Measurements from ENCODE around the gene LARGE2. TPM values are rescaled to one million over a fixed set of nuclear protein-coding genes. Genes with fewer than 3 reads are reported as not detected.

Gene LARGE2
- total RNA-seq, 1 experiment from 2014 or later, result 108 TPM

DNA sequence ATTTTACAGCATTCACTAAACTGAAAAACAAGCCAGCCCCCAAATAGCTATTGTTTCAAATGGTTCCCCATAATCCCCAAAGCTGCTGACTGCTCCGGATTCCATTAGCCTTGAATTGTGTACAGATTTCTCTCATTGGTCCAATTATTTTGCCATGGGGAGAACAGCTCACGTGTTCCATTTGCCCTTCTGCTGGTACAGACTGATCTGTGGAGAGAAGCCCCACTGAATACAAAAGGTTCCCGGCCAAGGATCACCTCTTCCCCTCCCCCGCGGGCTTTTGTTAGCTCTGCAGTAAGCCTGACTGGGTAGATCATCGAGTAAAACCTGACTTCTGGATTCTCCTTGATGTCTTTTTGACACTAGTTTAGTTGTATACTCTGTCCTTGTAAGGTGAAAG, 46.1 kb upstream of the LARGE2 start:
- no peak for DNase-seq
- Mint-ChIP-seq H3K4me1 (peaks cover 25 to 26% of the 10 kb centered on the region in 2 experiments), H3K36me3 (ENCODE audit: insufficient read depth in 1 of 3, low read depth in 3 of 3) (peaks cover 1 to 22% (median 5%) of the 10 kb centered on the region in 3 experiments; a peak in 6 of 7 replicates), H3K27ac (peak overlapping the region in 1 of 3 experiments; percentile 71; a peak in 3 of 7 replicates), H3K27me3 (ENCODE audit: low read depth) (no peaks in the 10 kb centered on the region), H3K4me3 (no peak overlapping the region), H3K9me3 (no peaks in the 10 kb centered on the region)
- no peak overlapping the region for H3K56ac ChIP-seq (ENCODE audit: insufficient read length, low read depth, low read length)
- H3K4ac ChIP-seq (ENCODE audit: low read depth, low read length), result no peak overlapping the region
- H3K9ac ChIP-seq (ENCODE audit: extremely low read depth, insufficient read length, low read length), result no peak overlapping the region
- H3K14ac ChIP-seq (ENCODE audit: insufficient read depth, low read length), result no peak overlapping the region
- no peak overlapping the region for H2BK15ac ChIP-seq (ENCODE audit: low read depth, low read length)
- no peak overlapping the region for H4K5ac ChIP-seq (ENCODE audit: insufficient read length, low read depth, low read length)
- no peaks in the 10 kb centered on the region for H4K20me1 ChIP-seq (ENCODE audit: control insufficient read depth, insufficient read depth, insufficient read length)
- H3K79me2 ChIP-seq (ENCODE audit: insufficient read depth, low read length), result no peaks in the 10 kb centered on the region
- no peak overlapping the region for H2AK5ac ChIP-seq (ENCODE audit: insufficient read length, low read length)
- no peak overlapping the region for H3T11ph ChIP-seq (ENCODE audit: low read length)
- no peak overlapping the region for H3K18ac ChIP-seq (ENCODE audit: insufficient read length, low read depth, low read length)
- no peak for TF ChIP-seq CTCF (conservative IDR thresholded peaks at IDR 0.05)
- no peak overlapping the region for H4K8ac ChIP-seq (replicated peaks; ENCODE audit: insufficient read length, low read depth, low read length)
- no CpG with 5 or more reads among the region's 6 CpGs for whole genome bisulfite sequencing (ENCODE audit: extremely low coverage, insufficient read length, low lambda C conversion rate)
- H3K27ac ChIP-seq (ENCODE audit: insufficient read length, low read depth, low read length), result no peak overlapping the region
- no peak overlapping the region for H2BK12ac ChIP-seq (ENCODE audit: insufficient read length, low read depth, low read length)
- no peaks in the 10 kb centered on the region for H3K79me1 ChIP-seq (ENCODE audit: insufficient read depth, low read depth, low read length, poor library complexity, severe bottlenecking)
- no peak overlapping the region for H2BK20ac ChIP-seq (ENCODE audit: low read depth, low read length, poor library complexity, severe bottlenecking)
- H3K4me1 ChIP-seq (ENCODE audit: insufficient read depth, low read length), result peaks cover 2% of the 10 kb centered on the region; the same call in 1 of the 2 replicates
- H3K27me3 ChIP-seq (ENCODE audit: insufficient read depth, low read length), result no peaks in the 10 kb centered on the region
- H2BK5ac ChIP-seq (ENCODE audit: insufficient read length, low read length), result no peak overlapping the region
- no peak overlapping the region for H2AFZ ChIP-seq (ENCODE audit: low read length)
- H4K91ac ChIP-seq (ENCODE audit: insufficient read length, low read depth, low read length), result no peak overlapping the region
- H3K9me3 ChIP-seq (ENCODE audit: control insufficient read depth, low read depth, low read length), result no peaks in the 10 kb centered on the region
- H3K4me2 ChIP-seq (ENCODE audit: insufficient read depth, insufficient read length, low read length), result no peak overlapping the region
- no peak overlapping the region for H3K23ac ChIP-seq (ENCODE audit: insufficient read length, low read depth, low read length)
- H2BK120ac ChIP-seq (ENCODE audit: low read depth, low read length, poor library complexity, severe bottlenecking), result no peak overlapping the region
- no peaks in the 10 kb centered on the region for H3K23me2 ChIP-seq (ENCODE audit: insufficient read length, low read depth, low read length, poor library complexity, severe bottlenecking)
